Neural progenitor cell (in vitro differentiated cells): Measurements from ENCODE around the gene KRTAP16-1.

Source experiments
- CTCF ChIP-seq: fragments of 200-600 bp; sonication (generic); IDR thresholded peaks from 2 replicates; pipeline ENCODE4 v1.5.1; 2017; ENCODE audit warnings: antibody characterized with exemption, mild to moderate bottlenecking
- EZH2 ChIP-seq: fragments of 200-600 bp; sonication (generic); IDR thresholded peaks from 2 replicates; pipeline ENCODE4 v1.6.1; 2017; ENCODE audit warnings: antibody characterized with exemption, mild to moderate bottlenecking, moderate library complexity
- EZH2phosphoT487 ChIP-seq: fragments of 200-600 bp; sonication (generic); IDR thresholded peaks from 2 replicates; pipeline ENCODE4 v1.6.1; 2017; ENCODE audit warnings: antibody characterized with exemption

DNA sequence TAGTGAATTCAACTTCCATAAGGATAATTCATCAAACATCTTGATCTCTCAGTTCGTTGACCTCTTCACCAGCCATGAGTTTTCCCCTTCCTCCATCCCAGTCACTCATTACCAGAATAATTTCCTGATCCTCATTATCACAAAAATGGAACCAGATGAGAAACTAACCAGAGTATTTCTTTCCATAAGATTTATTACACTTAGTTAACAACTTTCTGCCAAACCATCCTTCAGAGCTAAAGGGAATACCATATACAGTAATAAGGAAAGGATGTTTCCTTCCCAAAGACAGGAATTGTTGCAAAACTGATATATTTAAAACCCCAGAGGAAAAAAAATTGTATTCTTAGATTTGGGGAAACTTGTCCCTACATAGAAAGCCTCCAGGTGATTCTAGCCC, 15.1 kb downstream of the KRTAP16-1 start:
- TF ChIP-seq CTCF (no peak), EZH2phosphoT487 (no peak), EZH2 (no peak)
